ENCODE data around the gene FOXE3. TPM values are rescaled to one million over a fixed set of nuclear protein-coding genes. Genes with fewer than 3 reads are reported as not detected.

The FOXE3 gene
- total and polyA plus RNA-seq, 2 of the 8 experiments (the other 6 are each of a cell fraction or from before 2014, with no cell fraction given): 0.18 TPM; not detected in 1

DNA sequence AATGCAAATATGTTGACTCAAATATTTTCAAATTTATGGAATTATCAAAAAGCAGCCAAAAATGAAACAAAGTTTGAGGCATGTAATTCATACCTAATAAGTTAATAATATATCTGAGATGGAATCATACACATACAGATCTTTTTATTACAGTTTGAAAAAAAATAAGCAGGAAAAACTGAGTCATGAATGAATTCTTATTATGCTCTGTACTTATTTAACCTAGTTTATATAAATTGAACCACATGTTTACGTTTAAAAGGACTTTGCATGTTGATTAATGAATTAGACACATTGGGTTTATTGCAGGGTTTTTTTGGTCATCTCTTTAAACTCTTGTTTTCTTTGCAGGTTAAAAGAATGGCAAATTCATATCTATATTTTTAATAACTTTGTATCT, 41.6 kb upstream of the FOXE3 start (continued):
- TF ChIP-seq TEAD4 (IDR thresholded peaks at IDR 0.05; ENCODE audit: low read depth, low read length) (no peak), GTF2F1 (IDR thresholded peaks at IDR 0.05; ENCODE audit: borderline replicate concordance, low read depth, low read length) (no peak)

All from H1 (cell line).